CD4-positive, alpha-beta T cell (primary cell): ENCODE measurements around the gene RXFP1. TPM values are rescaled to one million over a fixed set of nuclear protein-coding genes. Genes with fewer than 3 reads are reported as not detected.

Experiments used
- ATAC-seq: fragments of 200-7000 bp; cut with Tn5 transposase; one replicate; pipeline ENCODE4 v1.10.0; 2022; ENCODE audit warnings: mild to moderate bottlenecking; ENCODE audit not compliant: poor library complexity
- CTCF ChIA-PET: fragments of 350-600 bp; sonication (Branson Sonifier 250); formaldehyde crosslinking; loops from one replicate; lab custom pipeline; 2021; ENCODE audit warnings: antibody characterized with exemption, inconsistent platforms; lab: Charles Lee
- POLR2A ChIA-PET: fragments of 350-600 bp; sonication (Branson Sonifier 250); formaldehyde crosslinking; loops from one replicate; lab custom pipeline; 2021; ENCODE audit warnings: antibody characterized with exemption, inconsistent platforms; lab: Charles Lee
- DNase-seq, 14 experiments: peaks; one replicate each; pipeline ENCODE4 v3.0.0-alpha.2; 2013 to 2020; ENCODE audit warnings: mixed read lengths in 2 of 14
- H3K27ac ChIP-seq, 2 donors: one replicate each; pipeline versions ENCODE4 v1.5.1 to v1.7.0; 2013; ENCODE audit warnings: low read length in 2 of 2, low read depth in 1 of 2, mild to moderate bottlenecking in 1 of 2
- H3K27me3 ChIP-seq, 2 experiments: 1 replicate in 1 of 2; 2 replicates in 1 of 2; pipeline versions ENCODE4 v1.6.1 to v1.7.0; 2013; ENCODE audit warnings: low read length in 2 of 2, control low read depth in 1 of 2, mild to moderate bottlenecking in 1 of 2, moderate library complexity in 1 of 2; ENCODE audit not compliant: insufficient read depth in 2 of 2, control insufficient read depth in 1 of 2
- H3K36me3 ChIP-seq: one replicate; pipeline ENCODE4 v1.6.1; 2013; ENCODE audit warnings: low read length, control low read depth; ENCODE audit not compliant: insufficient read depth
- H3K4me1 ChIP-seq: one replicate; pipeline ENCODE4 v1.6.1; 2013; ENCODE audit warnings: low read length, control low read depth; ENCODE audit not compliant: insufficient read depth
- H3K4me3 ChIP-seq: one replicate; pipeline ENCODE4 v1.5.1; 2013; ENCODE audit warnings: mild to moderate bottlenecking, low read length, moderate library complexity
- H3K9me3 ChIP-seq, 2 experiments: 1 replicate in 1 of 2; 2 replicates in 1 of 2; pipeline versions ENCODE4 v1.6.1 to v1.7.0; 2013; ENCODE audit warnings: low read length in 2 of 2, mild to moderate bottlenecking in 2 of 2, control low read depth in 1 of 2, moderate library complexity in 1 of 2; ENCODE audit not compliant: control insufficient read depth in 1 of 2, insufficient read depth in 1 of 2
- H3K27ac Mint-ChIP-seq: one replicate; pipeline ENCODE4 v1.8.0; 2020; ENCODE audit warnings: mixed read lengths
- H3K27me3 Mint-ChIP-seq: one replicate; pipeline ENCODE4 v1.8.0; 2021; ENCODE audit warnings: mixed read lengths
- H3K36me3 Mint-ChIP-seq: one replicate; pipeline ENCODE4 v1.8.0; 2021; ENCODE audit warnings: low read depth, mixed read lengths
- H3K4me1 Mint-ChIP-seq: one replicate; pipeline ENCODE4 v1.8.0; 2021; ENCODE audit warnings: low read depth, mixed read lengths
- H3K4me3 Mint-ChIP-seq: one replicate; pipeline ENCODE4 v1.8.0; 2020; ENCODE audit warnings: mild to moderate bottlenecking, mixed read lengths
- H3K9me3 Mint-ChIP-seq: one replicate; pipeline ENCODE4 v1.8.0; 2020; ENCODE audit warnings: mixed read lengths
- CTCF ChIP-seq: fragments of 200-600 bp; IDR thresholded peaks from one replicate; pipeline ENCODE4 v1.8.0; 2022; ENCODE audit warnings: antibody characterized with exemption, mild to moderate bottlenecking
- intact Hi-C, 2 experiments: fragments of 100-400 bp; cut with DNase I in 1 of 2; cut with micrococcal nuclease in 1 of 2; formaldehyde crosslinking; loops; one replicate each; pipeline versions ENCODE4 v1.15.1 to v1.9.0; 2023 to 2025; cut with DNase I, micrococcal nuclease
- total RNA-seq, 174 experiments: library from RNA in 2 of 174; stranded (reverse) in 2 of 174; gene quantifications; one replicate each; pipeline ENCODE4 v1.2.3 and lab custom pipeline; 2021 to 2026

The RXFP1 gene
- total RNA-seq, 2 experiments from 2014 or later: not detected

DNA sequence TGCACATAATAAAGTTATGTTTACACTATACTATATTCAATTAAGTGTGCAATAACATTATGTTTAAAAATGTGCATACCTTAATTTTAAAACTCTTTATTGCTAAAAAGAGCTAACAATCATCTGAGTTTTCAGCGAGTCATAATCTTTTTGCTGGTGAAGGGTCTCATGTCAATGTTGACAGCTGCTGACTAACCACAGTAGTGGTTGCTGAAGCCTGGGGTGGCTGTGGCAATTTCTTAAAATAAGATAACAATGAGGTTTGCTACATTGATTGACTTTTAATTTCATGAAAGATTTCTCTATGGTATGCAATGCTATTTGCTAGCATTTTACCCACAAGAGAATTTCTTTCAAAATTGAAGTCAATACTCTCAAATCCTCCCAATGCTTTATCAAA lies 91.4 kb downstream of the RXFP1 start:
- Histone ChIP-seq H3K27ac (no peak overlapping the region), H3K27me3 (peaks cover 0 to 8% of the 10 kb centered on the region in 2 experiments), H3K4me1 (no peaks in the 10 kb centered on the region), H3K36me3 (no peaks in the 10 kb centered on the region), H3K9me3 (no peaks in the 10 kb centered on the region), H3K4me3 (no peak overlapping the region)
- H3K36me3 Mint-ChIP-seq: no peaks in the 10 kb centered on the region
- ChIA-PET POLR2A (no interaction called here), CTCF (no interaction called here)
- no peaks in the 10 kb centered on the region for H3K9me3 Mint-ChIP-seq
- H3K27ac Mint-ChIP-seq: no peak overlapping the region
- no peak for ATAC-seq
- H3K27me3 Mint-ChIP-seq: peaks cover 26% of the 10 kb centered on the region
- DNase-seq: no peak
- no peaks in the 10 kb centered on the region for H3K4me1 Mint-ChIP-seq
- H3K4me3 Mint-ChIP-seq: no peak overlapping the region
- TF ChIP-seq CTCF: no peak
- intact Hi-C loops: no loop called here

DNA sequence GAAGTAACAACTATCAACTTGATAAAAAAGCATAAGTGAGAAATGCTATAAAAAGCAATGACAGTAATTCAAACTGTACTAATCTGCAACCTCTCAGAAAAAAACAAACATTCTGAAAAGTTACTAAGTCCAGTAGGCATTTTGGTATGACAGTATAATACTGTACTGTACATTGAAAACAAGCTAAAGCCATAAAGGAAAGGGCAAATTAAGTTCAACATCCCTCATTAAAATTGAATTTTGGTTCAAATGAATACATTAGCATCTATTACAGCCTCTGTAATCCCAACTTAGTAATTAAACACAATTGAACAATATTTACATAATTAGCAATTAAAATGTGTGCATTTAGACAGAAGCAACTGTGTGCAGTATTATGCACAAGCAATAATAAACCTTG lies 96.3 kb downstream of the RXFP1 start:
- no peaks in the 10 kb centered on the region for H3K4me1 Mint-ChIP-seq
- no peak overlapping the region for H3K27ac Mint-ChIP-seq
- H3K9me3 Mint-ChIP-seq: no peaks in the 10 kb centered on the region
- Histone ChIP-seq H3K27me3 (peaks cover 3 to 13% of the 10 kb centered on the region in 2 experiments), H3K4me3 (no peak overlapping the region), H3K9me3 (no peaks in the 10 kb centered on the region), H3K27ac (no peak overlapping the region), H3K4me1 (no peaks in the 10 kb centered on the region), H3K36me3 (no peaks in the 10 kb centered on the region)
- H3K4me3 Mint-ChIP-seq: no peak overlapping the region
- no peak for ATAC-seq
- no peaks in the 10 kb centered on the region for H3K36me3 Mint-ChIP-seq
- intact Hi-C loops: no loop called here
- CTCF ChIA-PET: no interaction called here
- no peak for DNase-seq
- TF ChIP-seq CTCF: no peak
- POLR2A ChIA-PET: no interaction called here
- H3K27me3 Mint-ChIP-seq: peaks cover 5% of the 10 kb centered on the region

DNA sequence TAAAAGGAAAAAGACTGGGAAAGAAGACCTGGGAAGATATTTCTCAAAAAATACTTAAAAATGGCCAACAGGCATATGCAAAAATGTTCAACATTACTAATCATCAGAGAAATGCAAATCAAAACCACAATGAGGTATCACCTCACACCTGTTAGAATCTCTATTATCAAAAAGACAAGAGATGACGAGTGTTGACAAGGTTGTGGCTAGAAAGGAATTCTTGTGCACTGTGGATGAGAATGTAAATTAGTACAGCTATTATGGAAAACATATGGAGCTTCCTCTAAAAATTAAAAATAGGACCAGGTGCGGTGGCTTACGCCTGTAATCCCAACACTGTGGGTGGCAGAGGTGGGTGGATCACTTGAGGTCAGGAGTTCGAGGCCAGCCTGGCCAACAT lies 100.0 kb downstream of the RXFP1 start:
- no peaks in the 10 kb centered on the region for H3K4me1 ChIP-seq
- CTCF ChIA-PET: no interaction called here
- H3K27ac ChIP-seq: no peak overlapping the region
- H3K9me3 Mint-ChIP-seq: no peaks in the 10 kb centered on the region
- no peak overlapping the region for H3K4me3 ChIP-seq
- peaks cover 3 to 5% of the 10 kb centered on the region in 2 experiments for H3K27me3 ChIP-seq
- POLR2A ChIA-PET: no interaction called here
- no peaks in the 10 kb centered on the region for H3K36me3 ChIP-seq
- no peak overlapping the region for H3K27ac Mint-ChIP-seq
- TF ChIP-seq CTCF: no peak
- no peak for ATAC-seq
- H3K9me3 ChIP-seq: no peaks in the 10 kb centered on the region
- H3K36me3 Mint-ChIP-seq: no peaks in the 10 kb centered on the region
- no peak overlapping the region for H3K4me3 Mint-ChIP-seq
- no peak for DNase-seq
- H3K4me1 Mint-ChIP-seq: no peaks in the 10 kb centered on the region
- intact Hi-C loops: loop anchor here in 1 of 2 experiments (10.0 kb wide), 2 partner anchors 367 to 627 kb away; no protein-coding TSS in a partner anchor
- H3K27me3 Mint-ChIP-seq: peaks cover 15% of the 10 kb centered on the region
